Common myeloid progenitor, CD34-positive (primary cell): ENCODE data around the gene SPATA31C1. TPM values are rescaled to one million over a fixed set of nuclear protein-coding genes. Genes with fewer than 3 reads are reported as not detected.
"Not testable (repeated sequence)": the region's sequence is repeated elsewhere in the genome, so short reads cannot be mapped to it uniquely, and the experiment has no call there.

Experiments
- CTCF ChIA-PET: fragments of 350-600 bp; sonication (Branson Sonifier 250); formaldehyde crosslinking; loops from one replicate; lab custom pipeline; 2021; ENCODE audit warnings: antibody characterized with exemption; lab: Charles Lee
- POLR2A ChIA-PET: fragments of 350-600 bp; sonication (Branson Sonifier 250); formaldehyde crosslinking; loops from one replicate; lab custom pipeline; 2021; ENCODE audit warnings: antibody characterized with exemption; lab: Charles Lee
- DNase-seq, 3 donors: peaks; one replicate each; pipeline versions ENCODE4 v3.0.0 to v3.0.0-alpha.2; 2013
- H3K27ac ChIP-seq, 2 experiments: 1 replicate in 1 of 2; 2 replicates in 1 of 2; pipeline ENCODE4 v1.7.0; 2013; ENCODE audit warnings: inconsistent platforms in 2 of 2, low read length in 2 of 2, mild to moderate bottlenecking in 2 of 2, low read depth in 1 of 2, moderate library complexity in 1 of 2; ENCODE audit not compliant: severe bottlenecking in 2 of 2, insufficient read depth in 1 of 2, poor library complexity in 1 of 2
- H3K27me3 ChIP-seq, 5 experiments: replicated peaks in 2 of 5; 1 replicate in 3 of 5; 2 replicates in 2 of 5; pipeline versions ENCODE4 v1.6.1 to v1.7.0; 2013; ENCODE audit warnings: low read length in 4 of 5, mild to moderate bottlenecking in 2 of 5, moderate library complexity in 2 of 5, inconsistent platforms in 1 of 5; ENCODE audit not compliant: insufficient read depth in 5 of 5, control insufficient read depth in 4 of 5
- H3K36me3 ChIP-seq, 4 experiments: 1 replicate in 2 of 4; 2 replicates in 2 of 4; pipeline versions ENCODE4 v1.6.1 to v1.7.0; 2013; ENCODE audit warnings: low read length in 3 of 4, control low read depth in 1 of 4, mild to moderate bottlenecking in 1 of 4; ENCODE audit not compliant: control insufficient read depth in 4 of 4, insufficient read depth in 4 of 4
- H3K4me1 ChIP-seq, 4 experiments: 1 replicate in 3 of 4; 2 replicates in 1 of 4; pipeline versions ENCODE4 v1.6.1 to v1.7.1; 2013; ENCODE audit warnings: low read length in 3 of 4, mild to moderate bottlenecking in 3 of 4, control low read depth in 1 of 4, inconsistent platforms in 1 of 4, moderate library complexity in 1 of 4; ENCODE audit not compliant: control insufficient read depth in 4 of 4, insufficient read depth in 4 of 4; ENCODE audit errors: control extremely low read depth in 1 of 4
- H3K4me3 ChIP-seq, 7 experiments: 1 replicate in 4 of 7; 2 replicates in 3 of 7; pipeline versions ENCODE4 v1.5.1 to v1.7.0; 2013; ENCODE audit warnings: mild to moderate bottlenecking in 7 of 7, low read length in 6 of 7, moderate library complexity in 6 of 7, inconsistent platforms in 2 of 7, low read depth in 2 of 7, control low read depth in 1 of 7; ENCODE audit not compliant: insufficient read depth in 4 of 7, control insufficient read depth in 1 of 7; ENCODE audit errors: extremely low read depth in 1 of 7
- H3K9me3 ChIP-seq, 5 experiments: 1 replicate in 4 of 5; 2 replicates in 1 of 5; pipeline versions ENCODE4 v1.6.1 to v1.7.1; 2013; ENCODE audit warnings: low read length in 4 of 5, mild to moderate bottlenecking in 2 of 5, inconsistent platforms in 1 of 5, low read depth in 1 of 5, moderate library complexity in 1 of 5; ENCODE audit not compliant: control insufficient read depth in 4 of 5, insufficient read depth in 2 of 5; ENCODE audit errors: control extremely low read depth in 1 of 5
- WGBS: methylation state at CpG from one replicate; pipeline ENCODE4 v1.1.5; 2013; ENCODE audit not compliant: insufficient coverage; 5-methylcytosine and 5-hydroxymethylcytosine counted together
- polyA plus RNA-seq: library from polyadenylated mRNA; unstranded; fragments of 120-200 nt; gene quantifications from one replicate; pipeline ENCODE4 v1.2.1, GENCODE V29; 2013

SPATA31C1 gene
- 0.04 TPM for polyA plus RNA-seq

DNA sequence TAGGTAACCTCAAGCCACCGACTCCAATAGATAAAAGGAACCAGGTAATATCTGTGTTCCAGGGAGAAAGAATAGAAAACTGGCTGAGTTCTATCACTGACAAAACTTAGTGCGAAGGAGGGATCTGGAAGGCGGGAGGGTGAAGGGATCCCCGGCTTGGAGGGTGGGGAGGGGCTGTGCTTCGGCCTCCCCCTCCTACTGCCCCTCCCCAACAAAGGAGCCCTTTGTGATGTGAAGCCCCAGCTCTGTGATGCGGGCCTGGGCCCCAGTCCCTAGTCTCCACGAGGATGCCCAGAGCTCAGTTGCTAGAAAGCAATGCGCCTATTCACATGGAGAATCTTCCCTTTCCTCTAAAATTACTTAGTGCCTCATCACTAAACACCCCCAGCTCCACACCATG lies at the start of gene SPATA31C1:
TSS of gene SPATA31C1 (plus strand) at position 301 of the 400 bp plus-strand sequence.
- no CpG with 5 or more reads among the region's 8 CpGs for whole genome bisulfite sequencing
- CTCF ChIA-PET, DNase-seq, H3K27me3 ChIP-seq, H3K27ac ChIP-seq, H3K4me3 ChIP-seq, H3K4me1 ChIP-seq, POLR2A ChIA-PET, H3K9me3 ChIP-seq, H3K36me3 ChIP-seq: not testable (repeated sequence)

DNA sequence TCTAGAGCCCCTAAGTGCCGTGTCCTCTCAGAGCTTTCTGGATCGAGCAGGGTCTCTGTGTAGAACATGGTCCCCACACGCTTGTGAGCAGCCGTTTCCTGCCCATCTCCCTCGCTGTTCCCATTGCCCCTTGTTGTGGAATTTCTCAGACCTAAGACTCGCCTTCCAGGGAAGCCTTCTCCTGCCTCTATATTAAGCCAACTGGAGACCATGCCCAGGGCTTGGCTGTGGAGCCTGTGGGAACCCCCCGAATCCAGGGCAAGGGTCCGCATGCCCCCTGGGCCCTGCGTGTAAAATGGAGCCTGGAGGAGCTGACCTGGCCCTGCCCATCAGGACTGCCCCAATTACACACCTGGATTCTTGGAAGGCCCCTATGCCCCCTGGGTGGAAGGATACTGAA lies 49.6 kb upstream of the SPATA31C1 start:
- peaks cover 0 to 2% (median 0%) of the 10 kb centered on the region in 5 experiments for H3K9me3 ChIP-seq
- ChIA-PET POLR2A (no interaction called here), CTCF (no interaction called here)
- H3K36me3 ChIP-seq = no peaks in the 10 kb centered on the region
- no peak overlapping the region for H3K4me3 ChIP-seq
- no peak overlapping the region for H3K27ac ChIP-seq
- H3K4me1 ChIP-seq = no peaks in the 10 kb centered on the region
- DNase-seq = no peak
- H3K27me3 ChIP-seq = no peaks in the 10 kb centered on the region
- WGBS = 98% methylated on average over 9 of the region's 9 CpGs

DNA sequence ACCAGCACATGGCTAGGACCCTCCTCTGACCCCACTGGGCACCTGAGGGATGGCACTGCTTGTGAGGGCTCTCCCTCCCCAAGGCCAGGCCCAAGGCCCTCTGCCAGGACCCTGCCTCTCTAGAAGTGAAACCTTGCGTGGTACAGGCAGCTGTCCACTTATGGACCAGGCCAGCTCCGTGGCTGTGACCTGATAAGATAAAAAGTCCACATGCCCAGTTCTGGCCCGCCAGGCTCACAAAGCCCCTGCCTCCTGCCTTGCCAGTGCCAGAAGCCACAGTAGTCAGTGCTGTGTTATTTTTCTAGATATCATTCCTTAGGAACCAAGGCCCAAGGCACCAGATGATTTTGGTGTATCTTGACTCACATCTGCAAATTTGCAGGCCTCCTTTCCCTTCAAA lies 49.1 kb upstream of the SPATA31C1 start:
- Histone ChIP-seq H3K27me3 (no peaks in the 10 kb centered on the region), H3K27ac (no peak overlapping the region), H3K4me1 (no peaks in the 10 kb centered on the region), H3K36me3 (no peaks in the 10 kb centered on the region), H3K4me3 (no peak overlapping the region), H3K9me3 (no peaks in the 10 kb centered on the region)
- ChIA-PET POLR2A (no interaction called here), CTCF (no interaction called here)
- DNase-seq = no peak
- WGBS = 96% methylated on average over 3 of the region's 3 CpGs

DNA sequence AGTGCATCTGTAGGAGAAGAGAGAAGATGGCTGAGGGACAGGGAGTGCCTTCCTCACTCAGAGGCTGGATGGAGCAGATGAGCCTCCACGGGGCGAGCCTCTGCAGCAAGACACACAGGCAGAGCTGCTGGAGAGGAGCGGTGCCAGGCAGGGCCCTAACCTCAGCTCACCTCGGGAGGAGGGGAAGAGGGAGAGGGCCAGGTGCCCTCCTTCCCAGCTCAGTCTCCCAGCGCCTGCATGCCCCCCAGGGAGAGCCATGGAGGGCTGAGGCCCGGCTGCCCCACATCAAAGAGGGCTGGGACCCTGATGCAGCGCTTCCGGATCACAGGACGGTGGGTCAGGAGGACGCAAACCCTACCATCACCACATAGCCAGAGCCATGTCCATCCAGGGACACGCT lies 48.7 kb upstream of the SPATA31C1 start:
- peak in 1 of 3 donors; percentile 2 for DNase-seq
- H3K27me3 ChIP-seq = no peaks in the 10 kb centered on the region
- no peaks in the 10 kb centered on the region for H3K9me3 ChIP-seq
- ChIA-PET POLR2A (no interaction called here), CTCF (no interaction called here)
- H3K4me3 ChIP-seq = no peak overlapping the region
- H3K4me1 ChIP-seq = no peaks in the 10 kb centered on the region
- H3K36me3 ChIP-seq = no peaks in the 10 kb centered on the region
- H3K27ac ChIP-seq = no peak overlapping the region
- WGBS = 99% methylated on average over 8 of the region's 11 CpGs

DNA sequence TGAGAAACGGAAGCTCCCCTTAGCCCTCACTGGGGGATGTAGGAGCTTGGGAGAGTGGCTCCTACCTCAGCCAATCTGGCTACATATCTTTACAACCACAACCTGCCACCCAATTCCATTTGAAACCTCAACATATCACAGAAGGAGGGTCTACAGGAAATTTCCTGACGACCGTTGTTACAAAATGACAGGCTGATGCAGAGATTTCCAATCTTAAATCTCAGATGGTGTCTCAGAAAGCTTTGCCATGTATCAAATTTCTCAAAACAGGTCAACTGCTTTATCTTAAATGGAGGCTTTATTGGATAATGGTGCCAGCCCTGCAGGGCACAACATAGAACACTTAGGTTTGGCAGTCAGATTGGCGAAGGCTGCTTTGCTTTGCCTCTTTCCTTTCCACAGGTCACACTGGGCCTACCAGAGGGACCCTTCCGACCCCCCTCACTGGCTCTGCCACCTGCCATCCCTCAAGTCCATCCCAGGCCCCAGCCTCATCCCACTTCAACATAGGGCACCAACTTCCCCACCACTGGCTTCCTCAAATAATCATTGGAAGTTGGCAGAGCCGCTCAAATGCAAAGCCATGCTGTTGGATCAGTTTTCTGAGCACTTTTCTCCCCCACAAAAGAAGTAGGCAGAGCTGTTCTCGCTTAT lies 46.2 kb upstream of the SPATA31C1 start:
- Histone ChIP-seq H3K36me3 (no peaks in the 10 kb centered on the region), H3K27me3 (no peaks in the 10 kb centered on the region), H3K9me3 (no peaks in the 10 kb centered on the region), H3K4me1 (no peaks in the 10 kb centered on the region), H3K27ac (no peak overlapping the region), H3K4me3 (no peak overlapping the region)
- WGBS = 92% methylated on average over 6 of the region's 7 CpGs
- DNase-seq = no peak
- POLR2A ChIA-PET = no interaction called here
- CTCF ChIA-PET = no interaction called here

DNA sequence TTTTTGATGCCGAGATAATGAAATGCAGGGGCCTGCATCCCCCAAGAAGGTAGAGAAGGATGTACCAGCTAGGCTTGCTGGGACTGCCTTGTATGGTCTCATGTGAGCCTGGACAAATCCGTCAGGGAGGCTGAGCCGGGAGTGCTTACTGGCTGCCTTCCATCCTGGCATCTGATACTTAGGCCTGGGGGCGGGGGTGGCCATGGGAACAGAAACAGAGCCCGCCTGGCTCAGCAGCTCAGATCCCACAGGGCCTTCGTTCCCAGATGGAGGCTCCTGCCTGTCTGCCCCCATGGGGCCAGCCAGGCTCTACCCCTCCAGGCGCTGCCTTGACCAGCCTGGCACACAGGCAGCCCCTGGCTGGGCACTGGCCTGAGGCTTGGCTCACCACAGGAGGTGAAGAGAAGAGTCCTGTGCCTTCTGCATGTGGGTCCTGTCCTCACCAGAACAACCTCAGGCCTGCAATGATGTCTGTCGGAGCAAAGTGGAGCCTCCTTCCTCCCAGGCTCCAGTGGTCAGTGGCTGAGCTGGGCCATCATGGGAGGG lies 45.6 kb upstream of the SPATA31C1 start:
- no peak overlapping the region for H3K27ac ChIP-seq
- WGBS = 96% methylated on average over 8 of the region's 8 CpGs
- no peaks in the 10 kb centered on the region for H3K36me3 ChIP-seq
- H3K27me3 ChIP-seq = no peaks in the 10 kb centered on the region
- POLR2A ChIA-PET = no interaction called here
- no peaks in the 10 kb centered on the region for H3K4me1 ChIP-seq
- H3K9me3 ChIP-seq = no peaks in the 10 kb centered on the region
- CTCF ChIA-PET = no interaction called here
- DNase-seq = no peak
- H3K4me3 ChIP-seq = no peak overlapping the region

DNA sequence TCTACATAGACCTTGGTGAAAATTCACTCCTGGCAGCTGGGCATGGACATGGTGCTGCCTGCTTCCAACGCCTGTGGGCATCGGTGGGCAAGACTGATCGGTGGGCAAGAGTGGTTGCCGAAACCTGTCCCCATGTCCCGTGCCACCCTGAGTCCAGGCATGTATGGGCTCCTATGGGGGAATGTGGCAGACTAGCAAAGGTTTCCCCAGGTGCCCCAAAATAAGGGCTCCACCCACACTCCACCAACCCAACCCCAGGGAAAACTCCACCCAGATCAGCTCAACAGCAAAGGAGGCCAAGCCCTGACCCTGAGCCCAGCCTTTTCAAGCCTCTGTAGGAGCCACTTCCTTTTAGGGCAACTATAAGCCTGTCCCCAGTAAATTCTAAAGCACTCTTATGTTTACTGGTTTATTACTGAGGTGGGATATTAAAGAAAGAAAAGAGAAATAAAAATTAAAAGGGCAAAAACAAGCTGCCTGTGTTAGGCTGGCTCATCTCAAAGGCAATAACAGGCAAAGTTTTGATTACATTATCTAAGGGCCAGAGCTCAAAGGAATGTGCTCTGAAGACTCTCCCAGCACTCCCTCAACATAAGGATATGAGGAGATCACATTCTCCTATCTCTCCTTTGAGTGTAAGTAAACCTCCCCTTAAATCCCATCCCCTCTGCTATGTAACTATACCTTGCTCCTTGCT lies 44.0 kb upstream of the SPATA31C1 start:
- ChIA-PET POLR2A (no interaction called here), CTCF (no interaction called here)
- WGBS = 95% methylated on average over 5 of the region's 5 CpGs
- no peaks in the 10 kb centered on the region for H3K27me3 ChIP-seq
- no peak overlapping the region for H3K4me3 ChIP-seq
- no peak overlapping the region for H3K27ac ChIP-seq
- H3K4me1 ChIP-seq = no peaks in the 10 kb centered on the region
- no peaks in the 10 kb centered on the region for H3K36me3 ChIP-seq
- peaks cover 0 to 3% (median 0%) of the 10 kb centered on the region in 5 experiments for H3K9me3 ChIP-seq
- DNase-seq = no peak
